DOHH2 (cell line): ENCODE results near the gene SETD1A.

Experiments
- H3F3A ChIP-seq: fragments of 200-600 bp; sonication (generic), shearing (Covaris generic); 2 replicates; pipeline ENCODE4 v1.6.0; 2016; ENCODE audit warnings: antibody characterized with exemption, mild to moderate bottlenecking; ENCODE audit not compliant: control insufficient read depth, insufficient read depth
- H3K27ac ChIP-seq: fragments of 200-600 bp; sonication (generic); 2 replicates; pipeline ENCODE4 v1.5.1; 2014; ENCODE audit warnings: low read depth, mild to moderate bottlenecking, low read length, moderate library complexity
- H3K27me3 ChIP-seq: fragments of 200-600 bp; sonication (generic); 2 replicates; pipeline ENCODE4 v1.6.1; 2014; ENCODE audit warnings: mild to moderate bottlenecking, low read length, mixed read lengths; ENCODE audit not compliant: control insufficient read depth
- H3K36me3 ChIP-seq: fragments of 200-600 bp; sonication (generic); 2 replicates; pipeline ENCODE4 v1.6.1; 2014; ENCODE audit warnings: mild to moderate bottlenecking, low read length, moderate library complexity, mixed read lengths; ENCODE audit not compliant: control insufficient read depth
- H3K4me1 ChIP-seq: fragments of 200-600 bp; sonication (generic); 2 replicates; pipeline ENCODE4 v1.6.1; 2014; ENCODE audit warnings: mild to moderate bottlenecking, low read length, mixed read lengths; ENCODE audit not compliant: control insufficient read depth
- H3K4me2 ChIP-seq: fragments of 200-600 bp; sonication (generic); 2 replicates; pipeline ENCODE4 v1.6.0; 2014; ENCODE audit warnings: mild to moderate bottlenecking, low read length, moderate library complexity
- H3K4me3 ChIP-seq: fragments of 200-600 bp; sonication (generic); 2 replicates; pipeline ENCODE4 v1.5.1; 2014; ENCODE audit warnings: mild to moderate bottlenecking, low read length, mixed read lengths
- H3K79me2 ChIP-seq: fragments of 200-600 bp; sonication (generic); 2 replicates; pipeline ENCODE4 v1.6.1; 2014; ENCODE audit warnings: mild to moderate bottlenecking, low read length, mixed read lengths; ENCODE audit not compliant: control insufficient read depth
- H3K9me2 ChIP-seq: fragments of 200-600 bp; sonication (generic); replicated peaks from 2 replicates; pipeline ENCODE4 v1.6.1; 2014; ENCODE audit warnings: mild to moderate bottlenecking, low read length, mixed read lengths; ENCODE audit not compliant: control insufficient read depth
- H3K9me3 ChIP-seq: fragments of 200-600 bp; sonication (generic); 2 replicates; pipeline ENCODE4 v1.6.1; 2014; ENCODE audit warnings: antibody characterized with exemption, low read length, mixed read lengths; ENCODE audit not compliant: control insufficient read depth, insufficient read depth
- H4K20me1 ChIP-seq: fragments of 200-600 bp; sonication (generic); 2 replicates; pipeline ENCODE4 v1.6.0; 2014; ENCODE audit warnings: low read depth, mild to moderate bottlenecking, antibody characterized with exemption, low read length, moderate library complexity; ENCODE audit not compliant: control insufficient read depth, insufficient read depth
- EZH2phosphoT487 ChIP-seq: fragments of 200-600 bp; sonication (generic); IDR thresholded peaks from 2 replicates; pipeline ENCODE4 v1.6.1; 2017; ENCODE audit warnings: borderline replicate concordance, mild to moderate bottlenecking, antibody characterized with exemption, low read length, moderate library complexity, mixed read lengths
- TF ChIP-seq, protein P1 (sequence below): fragments of 200-600 bp; sonication (generic); IDR thresholded peaks from one replicate; pipeline ENCODE4 v1.5.1; 2014; ENCODE audit warnings: antibody characterized with exemption, mild to moderate bottlenecking, low read depth, low read length; ENCODE audit not compliant: poor library complexity, severe bottlenecking

The SETD1A gene

DNA sequence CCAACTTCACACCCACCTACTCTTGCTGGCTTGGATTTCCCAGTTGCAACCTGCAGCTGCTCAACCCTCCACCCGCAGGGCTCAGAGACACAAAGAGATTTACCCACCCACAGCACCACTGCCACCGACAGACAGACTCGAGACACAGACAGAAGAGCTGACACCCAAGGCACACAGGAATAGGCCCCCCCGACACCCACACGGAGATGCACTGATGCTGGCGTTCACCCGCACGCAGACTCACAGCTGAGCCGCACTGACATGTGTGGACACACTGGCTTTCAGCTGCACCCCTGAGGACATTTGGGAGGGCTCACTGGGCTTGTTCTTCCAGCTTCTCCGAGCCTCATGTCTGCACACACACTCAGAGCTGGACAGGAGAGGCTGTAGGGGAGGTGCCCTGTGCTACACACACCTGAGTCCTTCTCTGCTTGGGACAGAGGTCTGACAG is 44.7 kb downstream of the SETD1A start:
- Histone ChIP-seq H3K27me3 (peaks cover 9% of the 10 kb centered on the region), H4K20me1 (no peaks in the 10 kb centered on the region), H3K4me2 (no peak overlapping the region), H3F3A (no peaks in the 10 kb centered on the region), H3K4me1 (no peaks in the 10 kb centered on the region), H3K79me2 (no peaks in the 10 kb centered on the region), H3K36me3 (no peaks in the 10 kb centered on the region), H3K4me3 (no peak overlapping the region), H3K9me3 (no peaks in the 10 kb centered on the region), H3K9me2 (no peaks in the 10 kb centered on the region), H3K27ac (no peak overlapping the region)
- no peak for TF ChIP-seq EZH2phosphoT487
- TF ChIP-seq, protein P1, sequence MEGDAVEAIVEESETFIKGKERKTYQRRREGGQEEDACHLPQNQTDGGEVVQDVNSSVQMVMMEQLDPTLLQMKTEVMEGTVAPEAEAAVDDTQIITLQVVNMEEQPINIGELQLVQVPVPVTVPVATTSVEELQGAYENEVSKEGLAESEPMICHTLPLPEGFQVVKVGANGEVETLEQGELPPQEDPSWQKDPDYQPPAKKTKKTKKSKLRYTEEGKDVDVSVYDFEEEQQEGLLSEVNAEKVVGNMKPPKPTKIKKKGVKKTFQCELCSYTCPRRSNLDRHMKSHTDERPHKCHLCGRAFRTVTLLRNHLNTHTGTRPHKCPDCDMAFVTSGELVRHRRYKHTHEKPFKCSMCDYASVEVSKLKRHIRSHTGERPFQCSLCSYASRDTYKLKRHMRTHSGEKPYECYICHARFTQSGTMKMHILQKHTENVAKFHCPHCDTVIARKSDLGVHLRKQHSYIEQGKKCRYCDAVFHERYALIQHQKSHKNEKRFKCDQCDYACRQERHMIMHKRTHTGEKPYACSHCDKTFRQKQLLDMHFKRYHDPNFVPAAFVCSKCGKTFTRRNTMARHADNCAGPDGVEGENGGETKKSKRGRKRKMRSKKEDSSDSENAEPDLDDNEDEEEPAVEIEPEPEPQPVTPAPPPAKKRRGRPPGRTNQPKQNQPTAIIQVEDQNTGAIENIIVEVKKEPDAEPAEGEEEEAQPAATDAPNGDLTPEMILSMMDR, result no peak

DNA sequence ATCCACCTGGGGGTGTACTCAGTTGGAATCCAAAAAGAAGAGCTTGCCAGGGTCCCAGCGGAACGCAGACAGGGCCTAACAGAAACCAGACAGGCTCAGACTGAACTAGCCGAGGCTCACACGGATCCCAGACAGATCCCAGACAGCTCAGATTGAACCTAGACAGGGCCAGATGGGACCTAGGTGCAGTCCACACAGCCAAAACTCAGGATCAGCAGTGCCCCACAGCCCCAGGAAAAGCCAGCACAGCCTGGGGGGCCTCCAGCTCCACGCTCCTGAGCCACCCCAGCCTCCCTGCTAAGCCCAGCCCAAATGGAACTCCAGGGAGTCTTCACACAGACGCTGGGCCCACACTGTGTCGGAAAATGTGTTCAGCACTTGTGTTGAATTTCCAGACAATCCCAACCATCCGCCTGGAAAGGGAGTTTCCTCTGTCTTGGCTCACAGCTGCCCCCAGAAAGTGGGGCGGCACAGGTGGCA is 45.3 kb downstream of the SETD1A start:
- no peaks in the 10 kb centered on the region for H4K20me1 ChIP-seq
- no peaks in the 10 kb centered on the region for H3K79me2 ChIP-seq
- no peaks in the 10 kb centered on the region for H3F3A ChIP-seq
- no peaks in the 10 kb centered on the region for H3K9me3 ChIP-seq
- no peaks in the 10 kb centered on the region for H3K4me1 ChIP-seq
- TF ChIP-seq, protein P1, result no peak
- no peak for TF ChIP-seq EZH2phosphoT487
- H3K36me3 ChIP-seq, result no peaks in the 10 kb centered on the region
- no peak overlapping the region for H3K4me2 ChIP-seq
- no peaks in the 10 kb centered on the region for H3K9me2 ChIP-seq
- H3K4me3 ChIP-seq, result no peak overlapping the region
- no peak overlapping the region for H3K27ac ChIP-seq
- peaks cover 9% of the 10 kb centered on the region for H3K27me3 ChIP-seq

- no peaks in the 10 kb centered on the region for H3K9me3 ChIP-seq
- no peak overlapping the region for H3K4me3 ChIP-seq
- H3K27ac ChIP-seq, result no peak overlapping the region
- peaks cover 6% of the 10 kb centered on the region for H3K27me3 ChIP-seq
- no peak overlapping the region for H3K4me2 ChIP-seq
- H3K9me2 ChIP-seq, result no peaks in the 10 kb centered on the region
- no peaks in the 10 kb centered on the region for H3K36me3 ChIP-seq
- no peaks in the 10 kb centered on the region for H3K4me1 ChIP-seq
- no peaks in the 10 kb centered on the region for H4K20me1 ChIP-seq
- H3K79me2 ChIP-seq, result no peaks in the 10 kb centered on the region
- TF ChIP-seq, protein P1, result no peak
- TF ChIP-seq EZH2phosphoT487, result no peak
- H3F3A ChIP-seq, result no peaks in the 10 kb centered on the region
Measured at GRCh38 chr16:31003744-31004143, 46.2 kb downstream of the SETD1A start.

DNA sequence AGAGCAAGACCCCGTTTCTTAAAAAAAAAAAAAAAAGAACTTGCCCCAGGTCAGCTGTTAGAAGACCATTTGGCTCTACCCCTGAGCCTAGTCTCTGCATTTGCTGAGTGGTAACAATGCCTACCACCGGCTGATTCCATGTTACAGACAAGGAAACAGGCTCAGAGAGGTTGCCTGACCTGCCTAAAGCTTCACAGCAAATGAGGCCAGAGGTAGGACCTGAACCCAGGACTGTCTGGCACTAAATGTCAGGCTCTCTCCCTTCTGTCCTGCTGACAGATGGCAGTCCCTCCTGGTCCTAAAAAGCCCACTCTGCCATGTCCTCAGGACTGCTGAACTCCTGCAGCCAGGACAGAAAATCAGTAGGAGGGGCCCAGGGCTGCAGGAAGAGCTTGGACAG is 47.1 kb downstream of the SETD1A start:
- no peaks in the 10 kb centered on the region for H3K4me1 ChIP-seq
- no peaks in the 10 kb centered on the region for H3F3A ChIP-seq
- no peaks in the 10 kb centered on the region for H3K36me3 ChIP-seq
- no peak overlapping the region for H3K27ac ChIP-seq
- peaks cover 4% of the 10 kb centered on the region; the same call in 1 of the 2 replicates for H3K27me3 ChIP-seq
- TF ChIP-seq EZH2phosphoT487, result no peak
- TF ChIP-seq, protein P1, result no peak
- no peaks in the 10 kb centered on the region for H3K9me2 ChIP-seq
- no peak overlapping the region for H3K4me2 ChIP-seq
- no peaks in the 10 kb centered on the region for H3K9me3 ChIP-seq
- no peak overlapping the region for H3K4me3 ChIP-seq
- no peaks in the 10 kb centered on the region for H4K20me1 ChIP-seq
- H3K79me2 ChIP-seq, result no peaks in the 10 kb centered on the region
